HCT116 (cell line): ENCODE results near the gene ALCAM. TPM values are rescaled to one million over a fixed set of nuclear protein-coding genes. Genes with fewer than 3 reads are reported as not detected.

ENCODE experiments used
- ATAC-seq: fragments of 200-7000 bp; cut with Tn5 transposase; 2 replicates; pipeline ENCODE4 v1.9.1; 2020; ENCODE audit warnings: mild to moderate bottlenecking, moderate library complexity
- BruUV-seq: library from RNA; stranded (reverse); fragments of 400-500 nt; replicated peaks from 2 replicates; lab custom pipeline; 2021; lab: Mats Ljungman, UMichigan
- CTCF ChIA-PET: fragments of 300-600 bp; sonication (Branson Sonifier 250); formaldehyde crosslinking; loops from one replicate; lab custom pipeline; 2021; ENCODE audit warnings: antibody characterized with exemption; lab: Charles Lee
- POLR2A ChIA-PET: fragments of 300-600, 350-600 bp; sonication (Branson Sonifier 250); formaldehyde crosslinking; loops from one replicate; lab custom pipeline; 2021; ENCODE audit warnings: antibody characterized with exemption; lab: Charles Lee
- RAD21 ChIA-PET, 2 experiments: fragments of 300-600 bp; sonication (Branson Sonifier 250); formaldehyde crosslinking; loops; one replicate each; lab custom pipeline; 2023; ENCODE audit warnings: low total read pairs in 2 of 2; ENCODE audit not compliant: uncharacterized antibody in 2 of 2, unreplicated experiment in 2 of 2, low non-redundant PET in 1 of 2; lab: Charles Lee
- DNase-seq: peaks from one replicate; pipeline ENCODE4 v3.0.0-alpha.2; 2010; ENCODE audit warnings: low read depth, low spot score
- H2AFZ ChIP-seq: fragments of 200-600 bp; shearing (Covaris generic), sonication (generic); 2 replicates; pipeline ENCODE4 v1.6.1; 2017; ENCODE audit warnings: low read depth, mixed run types, mixed read lengths, antibody characterized with exemption, low read length; ENCODE audit not compliant: poor library complexity, severe bottlenecking
- H3K27ac ChIP-seq: 2 replicates; pipeline ENCODE4 v1.5.1; 2012; ENCODE audit warnings: low read depth, low read length
- H3K27me3 ChIP-seq: fragments of 200-600 bp; sonication (generic); 2 replicates; pipeline ENCODE4 v1.6.1; 2016; ENCODE audit warnings: mixed run types, low read length, mixed read lengths; ENCODE audit not compliant: insufficient read depth
- H3K36me3 ChIP-seq, 2 experiments: fragments of 200-500 bp in 1 of 2; fragments of 200-600 bp in 1 of 2; sonication (Bioruptor generic) in 1 of 2; sonication (generic) in 1 of 2; 2 replicates each; pipeline versions ENCODE4 v1.5.1 to v1.6.1; 2014 to 2016; ENCODE audit warnings: low read length in 2 of 2, inconsistent platforms in 1 of 2, mixed read lengths in 1 of 2, mixed run types in 1 of 2; ENCODE audit not compliant: insufficient read depth in 2 of 2, control insufficient read depth in 1 of 2
- H3K4me1 ChIP-seq, 2 experiments: fragments of 200-600 bp in 1 of 2; sonication (generic) in 1 of 2; 2 replicates each; pipeline versions ENCODE4 v1.5.1 to v1.6.1; 2012 to 2017; ENCODE audit warnings: low read length in 2 of 2, inconsistent platforms in 1 of 2, mild to moderate bottlenecking in 1 of 2, mixed read lengths in 1 of 2, mixed run types in 1 of 2, moderate library complexity in 1 of 2; ENCODE audit not compliant: insufficient read depth in 2 of 2, control insufficient read depth in 1 of 2
- H3K4me2 ChIP-seq: fragments of 200-600 bp; sonication (generic); 2 replicates; pipeline ENCODE4 v1.6.1; 2017; ENCODE audit warnings: mixed run types, low read length, mixed read lengths
- H3K4me3 ChIP-seq, 2 experiments: fragments of 200-600 bp in 1 of 2; sonication (generic) in 1 of 2; replicated peaks in 1 of 2; 2 replicates each; pipeline ENCODE4 v1.5.1; 2011 to 2016; ENCODE audit warnings: low read length in 2 of 2, control low read depth in 1 of 2, low read depth in 1 of 2, mild to moderate bottlenecking in 1 of 2, mixed read lengths in 1 of 2, mixed run types in 1 of 2
- H3K79me2 ChIP-seq: fragments of 200-600 bp; sonication (generic); 2 replicates; pipeline ENCODE4 v1.6.1; 2017; ENCODE audit warnings: mild to moderate bottlenecking, mixed run types, low read length, moderate library complexity, mixed read lengths; ENCODE audit not compliant: insufficient read depth
- H3K9ac ChIP-seq: fragments of 200-600 bp; sonication (generic); 2 replicates; pipeline ENCODE4 v1.6.1; 2016; ENCODE audit warnings: low read length, mixed read lengths
- H3K9me2 ChIP-seq: fragments of 200-600 bp; sonication (generic), shearing (Covaris generic); 2 replicates; pipeline ENCODE4 v1.6.1; 2017; ENCODE audit warnings: mixed run types, mild to moderate bottlenecking, moderate library complexity; ENCODE audit not compliant: insufficient read depth
- H3K9me3 ChIP-seq, 2 experiments: fragments of 200-500 bp in 1 of 2; fragments of 200-600 bp in 1 of 2; sonication (Bioruptor generic) in 1 of 2; sonication (generic) in 1 of 2; 2 replicates each; pipeline ENCODE4 v1.6.1; 2014 to 2017; ENCODE audit warnings: low read length in 2 of 2, mixed read lengths in 2 of 2, inconsistent platforms in 1 of 2, low read depth in 1 of 2, mild to moderate bottlenecking in 1 of 2, mixed run types in 1 of 2, moderate library complexity in 1 of 2; ENCODE audit not compliant: control insufficient read depth in 1 of 2, insufficient read depth in 1 of 2
- H4K20me1 ChIP-seq: fragments of 200-600 bp; sonication (generic), shearing (Covaris generic); 2 replicates; pipeline ENCODE4 v1.6.1; 2017; ENCODE audit warnings: mixed run types, mild to moderate bottlenecking, moderate library complexity; ENCODE audit not compliant: insufficient read depth
- CEBPB ChIP-seq: IDR thresholded peaks from 2 replicates; pipeline ENCODE4 v1.6.1; 2012; ENCODE audit warnings: low read depth
- EZH2 ChIP-seq: fragments of 200-600 bp; sonication (generic); IDR thresholded peaks from 2 replicates; pipeline ENCODE4 v1.6.1; 2017; ENCODE audit warnings: antibody characterized with exemption, mixed run types
- EZH2phosphoT487 ChIP-seq: fragments of 200-600 bp; IDR thresholded peaks from 2 replicates; pipeline ENCODE4 v1.6.1; 2018; ENCODE audit warnings: antibody characterized with exemption, borderline replicate concordance
- FOSL1 ChIP-seq: IDR thresholded peaks from 2 replicates; pipeline ENCODE4 v1.6.1; 2012; ENCODE audit warnings: low read depth
- JUND ChIP-seq: IDR thresholded peaks from 2 replicates; pipeline ENCODE4 v1.6.1; 2012
- RAD21 ChIP-seq: IDR thresholded peaks from 2 replicates; pipeline ENCODE4 v1.6.1; 2012; ENCODE audit warnings: low read depth, mild to moderate bottlenecking
- REST ChIP-seq: IDR thresholded peaks from 2 replicates; pipeline ENCODE4 v1.6.1; 2012; ENCODE audit warnings: low read depth
- SP1 ChIP-seq: IDR thresholded peaks from 2 replicates; pipeline ENCODE4 v1.6.1; 2012; ENCODE audit warnings: low read depth
- TCF7L2 ChIP-seq: IDR thresholded peaks from 2 replicates; pipeline ENCODE4 v1.7.0; 2011; ENCODE audit warnings: borderline replicate concordance, inconsistent platforms; ENCODE audit not compliant: insufficient read depth, insufficient read length; ENCODE audit errors: extremely low read depth
- ZBTB33 ChIP-seq: IDR thresholded peaks from 2 replicates; pipeline ENCODE4 v1.6.1; 2011; ENCODE audit warnings: mild to moderate bottlenecking, low read length, moderate library complexity; ENCODE audit not compliant: insufficient replicate concordance; ENCODE audit errors: extremely low read depth
- ZFX ChIP-seq: fragments of 450-650 bp; IDR thresholded peaks from 2 replicates; pipeline ENCODE4 v1.6.1; 2017
- intact Hi-C: fragments of 100-400 bp; cut with micrococcal nuclease; formaldehyde crosslinking; loops from 2 replicates; pipeline ENCODE4 v1.10.0; 2022
- total RNA-seq: library from RNA; stranded (reverse); gene quantifications from one replicate; pipeline ENCODE4 v1.2.1, GENCODE V29; 2021; ENCODE audit not compliant: unreplicated experiment
- TF ChIP-seq, protein P1 (sequence below): IDR thresholded peaks from 2 replicates; pipeline ENCODE4 v1.6.1; 2012
- TF ChIP-seq, protein P2 (sequence below), 3 experiments: fragments of 200-600 bp in 1 of 3; sonication (generic) in 1 of 3; IDR thresholded peaks in 2 of 3; conservative IDR thresholded peaks in 1 of 3; 2 replicates each; pipeline ENCODE4 v1.5.1; 2012 to 2017; ENCODE audit warnings: low read depth in 2 of 3, low read length in 2 of 3, antibody characterized with exemption in 1 of 3, borderline replicate concordance in 1 of 3, control low read depth in 1 of 3, mild to moderate bottlenecking in 1 of 3, mixed read lengths in 1 of 3, mixed run types in 1 of 3, moderate library complexity in 1 of 3; ENCODE audit not compliant: insufficient read depth in 1 of 3

Gene ALCAM
- total RNA-seq, 1 experiment from 2014 or later: 56.7 TPM

- Histone ChIP-seq H3K4me3 (no peak overlapping the region), H3K36me3 (no peaks in the 10 kb centered on the region), H3K9me2 (no peaks in the 10 kb centered on the region), H2AFZ (no peak overlapping the region), H3K27ac (no peak overlapping the region), H3K9me3 (peaks cover 0 to 4% of the 10 kb centered on the region in 2 experiments; a peak in 1 of 4 replicates), H3K9ac (no peak overlapping the region), H3K4me2 (no peak overlapping the region), H3K27me3 (no peaks in the 10 kb centered on the region), H3K4me1 (peaks cover 7 to 23% of the 10 kb centered on the region in 2 experiments), H3K79me2 (peaks cover under 1% of the 10 kb centered on the region; the same call in 1 of the 2 replicates), H4K20me1 (no peaks in the 10 kb centered on the region)
- POLR2A ChIA-PET: no interaction called here
- CTCF ChIA-PET: no interaction called here
- DNase-seq (no peak), ATAC-seq (no peak)
- intact Hi-C loops: no loop called here
- TF ChIP-seq FOSL1: no peak
- BruUV-seq: no TSS peak
- RAD21 ChIA-PET: no interaction called here
Observed at GRCh38 chr3:105406268-105406667, 39.6 kb downstream of the ALCAM start.

- ChIA-PET POLR2A (no interaction called here), CTCF (no interaction called here)
- H3K4me2 ChIP-seq: no peak overlapping the region
- TF ChIP-seq EZH2 (no peak), ZFX (no peak), TCF7L2 (no peak), RAD21 (no peak), ZBTB33 (no peak), SP1 (no peak), EZH2phosphoT487 (no peak), CEBPB (no peak), REST (no peak), JUND (no peak)
- TF ChIP-seq, protein P1, sequence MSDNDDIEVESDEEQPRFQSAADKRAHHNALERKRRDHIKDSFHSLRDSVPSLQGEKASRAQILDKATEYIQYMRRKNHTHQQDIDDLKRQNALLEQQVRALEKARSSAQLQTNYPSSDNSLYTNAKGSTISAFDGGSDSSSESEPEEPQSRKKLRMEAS: no peak
- TF ChIP-seq, protein P2, sequence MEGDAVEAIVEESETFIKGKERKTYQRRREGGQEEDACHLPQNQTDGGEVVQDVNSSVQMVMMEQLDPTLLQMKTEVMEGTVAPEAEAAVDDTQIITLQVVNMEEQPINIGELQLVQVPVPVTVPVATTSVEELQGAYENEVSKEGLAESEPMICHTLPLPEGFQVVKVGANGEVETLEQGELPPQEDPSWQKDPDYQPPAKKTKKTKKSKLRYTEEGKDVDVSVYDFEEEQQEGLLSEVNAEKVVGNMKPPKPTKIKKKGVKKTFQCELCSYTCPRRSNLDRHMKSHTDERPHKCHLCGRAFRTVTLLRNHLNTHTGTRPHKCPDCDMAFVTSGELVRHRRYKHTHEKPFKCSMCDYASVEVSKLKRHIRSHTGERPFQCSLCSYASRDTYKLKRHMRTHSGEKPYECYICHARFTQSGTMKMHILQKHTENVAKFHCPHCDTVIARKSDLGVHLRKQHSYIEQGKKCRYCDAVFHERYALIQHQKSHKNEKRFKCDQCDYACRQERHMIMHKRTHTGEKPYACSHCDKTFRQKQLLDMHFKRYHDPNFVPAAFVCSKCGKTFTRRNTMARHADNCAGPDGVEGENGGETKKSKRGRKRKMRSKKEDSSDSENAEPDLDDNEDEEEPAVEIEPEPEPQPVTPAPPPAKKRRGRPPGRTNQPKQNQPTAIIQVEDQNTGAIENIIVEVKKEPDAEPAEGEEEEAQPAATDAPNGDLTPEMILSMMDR (IDR thresholded peaks at IDR 0.05 in 2 of 3, conservative IDR thresholded peaks at IDR 0.05 in 1 of 3; ENCODE audit: borderline replicate concordance in 1 of 3, insufficient read depth in 1 of 3, low read depth in 2 of 3, low read length in 2 of 3): no peak
Observed at GRCh38 chr3:105409364-105409763, 42.7 kb downstream of the ALCAM start.

More at GRCh38 chr3:105409364-105409763, 42.7 kb downstream of the ALCAM start:
- Histone ChIP-seq H4K20me1 (no peaks in the 10 kb centered on the region), H3K9me2 (no peaks in the 10 kb centered on the region), H3K9ac (no peak overlapping the region), H3K9me3 (no peaks in the 10 kb centered on the region), H3K79me2 (peaks cover 7% of the 10 kb centered on the region), H3K4me1 (no peaks in the 10 kb centered on the region), H3K4me3 (no peak overlapping the region), H3K36me3 (no peaks in the 10 kb centered on the region), H3K27ac (no peak overlapping the region), H3K27me3 (no peaks in the 10 kb centered on the region), H2AFZ (no peak overlapping the region)
- intact Hi-C loops: no loop called here
- no TSS peak for BruUV-seq
- no peak for DNase-seq
- ATAC-seq: no peak
- RAD21 ChIA-PET: no interaction called here
